Measurements from ENCODE around the gene MCL1.

- TF ChIP-seq, protein P1, sequence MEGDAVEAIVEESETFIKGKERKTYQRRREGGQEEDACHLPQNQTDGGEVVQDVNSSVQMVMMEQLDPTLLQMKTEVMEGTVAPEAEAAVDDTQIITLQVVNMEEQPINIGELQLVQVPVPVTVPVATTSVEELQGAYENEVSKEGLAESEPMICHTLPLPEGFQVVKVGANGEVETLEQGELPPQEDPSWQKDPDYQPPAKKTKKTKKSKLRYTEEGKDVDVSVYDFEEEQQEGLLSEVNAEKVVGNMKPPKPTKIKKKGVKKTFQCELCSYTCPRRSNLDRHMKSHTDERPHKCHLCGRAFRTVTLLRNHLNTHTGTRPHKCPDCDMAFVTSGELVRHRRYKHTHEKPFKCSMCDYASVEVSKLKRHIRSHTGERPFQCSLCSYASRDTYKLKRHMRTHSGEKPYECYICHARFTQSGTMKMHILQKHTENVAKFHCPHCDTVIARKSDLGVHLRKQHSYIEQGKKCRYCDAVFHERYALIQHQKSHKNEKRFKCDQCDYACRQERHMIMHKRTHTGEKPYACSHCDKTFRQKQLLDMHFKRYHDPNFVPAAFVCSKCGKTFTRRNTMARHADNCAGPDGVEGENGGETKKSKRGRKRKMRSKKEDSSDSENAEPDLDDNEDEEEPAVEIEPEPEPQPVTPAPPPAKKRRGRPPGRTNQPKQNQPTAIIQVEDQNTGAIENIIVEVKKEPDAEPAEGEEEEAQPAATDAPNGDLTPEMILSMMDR (conservative IDR thresholded peaks at IDR 0.05), result no peak
- no peak for TF ChIP-seq EZH2 (IDR thresholded peaks at IDR 0.05; ENCODE audit: low read depth)
Observed at GRCh38 chr1:150612014-150612345, 32.6 kb upstream of the MCL1 start.
